GM10248 (cell line): ENCODE data around the gene AKIRIN2.

ENCODE experiments used
- CTCF ChIA-PET: fragments of 300-600 bp; sonication (Branson Sonifier 250); formaldehyde crosslinking; extraction: SDS; loops from one replicate; lab custom pipeline; 2021; ENCODE audit warnings: antibody characterized with exemption; lab: Yijun Ruan, JAX
- POLR2A ChIA-PET: fragments of 350-650 bp; sonication (Branson Sonifier 250); formaldehyde crosslinking; extraction: SDS; loops from one replicate; lab custom pipeline; 2020; ENCODE audit warnings: antibody characterized with exemption; lab: Yijun Ruan, JAX
- DNase-seq: peaks from one replicate; pipeline ENCODE4 v3.0.0; 2012; ENCODE audit errors: extremely low spot score
- TF ChIP-seq, protein P1 (sequence below): IDR thresholded peaks from 2 replicates; pipeline ENCODE4 v1.5.1; 2012; ENCODE audit warnings: mild to moderate bottlenecking, low read depth; ENCODE audit errors: extremely low read depth, missing control alignments, control extremely low read depth

Gene AKIRIN2

DNA sequence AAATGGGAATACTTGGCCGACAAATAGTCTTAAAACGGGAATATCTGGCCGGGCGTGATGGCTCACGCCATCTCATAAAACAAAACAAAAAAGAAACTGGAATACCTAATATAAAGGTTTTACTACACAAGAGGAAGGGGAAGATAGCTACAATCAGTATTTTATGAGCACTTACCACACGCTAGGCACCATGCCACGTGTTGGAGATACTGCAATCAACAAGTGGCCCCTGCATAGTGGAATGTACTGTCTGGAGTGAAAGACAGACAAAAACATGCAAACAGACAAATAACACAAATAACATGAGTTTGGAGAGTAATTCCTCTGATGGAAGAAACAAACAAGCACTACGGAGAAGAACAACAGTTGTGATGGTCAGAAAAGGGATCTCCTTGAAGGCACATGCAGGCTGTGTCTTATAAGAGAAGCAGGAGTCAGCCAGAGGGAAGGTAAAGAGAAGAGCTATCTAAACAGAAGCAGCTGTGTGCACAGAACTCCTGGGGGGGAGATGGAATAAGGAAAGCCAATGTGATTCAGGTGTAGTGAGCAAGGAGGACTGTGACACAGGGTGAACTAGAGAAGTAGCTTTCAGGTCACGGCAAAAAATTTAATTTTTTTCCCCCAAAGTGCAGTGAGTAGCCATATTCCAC is 39.1 kb upstream of the AKIRIN2 start:
- DNase-seq = no peak
- CTCF ChIA-PET = interaction anchor here (0.9 to 1.6 kb wide), 5 partner anchors 12 to 62 kb away, joined by 3 to 4 read pairs (median 3); no protein-coding TSS in a partner anchor
- TF ChIP-seq, protein P1, sequence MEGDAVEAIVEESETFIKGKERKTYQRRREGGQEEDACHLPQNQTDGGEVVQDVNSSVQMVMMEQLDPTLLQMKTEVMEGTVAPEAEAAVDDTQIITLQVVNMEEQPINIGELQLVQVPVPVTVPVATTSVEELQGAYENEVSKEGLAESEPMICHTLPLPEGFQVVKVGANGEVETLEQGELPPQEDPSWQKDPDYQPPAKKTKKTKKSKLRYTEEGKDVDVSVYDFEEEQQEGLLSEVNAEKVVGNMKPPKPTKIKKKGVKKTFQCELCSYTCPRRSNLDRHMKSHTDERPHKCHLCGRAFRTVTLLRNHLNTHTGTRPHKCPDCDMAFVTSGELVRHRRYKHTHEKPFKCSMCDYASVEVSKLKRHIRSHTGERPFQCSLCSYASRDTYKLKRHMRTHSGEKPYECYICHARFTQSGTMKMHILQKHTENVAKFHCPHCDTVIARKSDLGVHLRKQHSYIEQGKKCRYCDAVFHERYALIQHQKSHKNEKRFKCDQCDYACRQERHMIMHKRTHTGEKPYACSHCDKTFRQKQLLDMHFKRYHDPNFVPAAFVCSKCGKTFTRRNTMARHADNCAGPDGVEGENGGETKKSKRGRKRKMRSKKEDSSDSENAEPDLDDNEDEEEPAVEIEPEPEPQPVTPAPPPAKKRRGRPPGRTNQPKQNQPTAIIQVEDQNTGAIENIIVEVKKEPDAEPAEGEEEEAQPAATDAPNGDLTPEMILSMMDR = no peak
- POLR2A ChIA-PET = no interaction called here

DNA sequence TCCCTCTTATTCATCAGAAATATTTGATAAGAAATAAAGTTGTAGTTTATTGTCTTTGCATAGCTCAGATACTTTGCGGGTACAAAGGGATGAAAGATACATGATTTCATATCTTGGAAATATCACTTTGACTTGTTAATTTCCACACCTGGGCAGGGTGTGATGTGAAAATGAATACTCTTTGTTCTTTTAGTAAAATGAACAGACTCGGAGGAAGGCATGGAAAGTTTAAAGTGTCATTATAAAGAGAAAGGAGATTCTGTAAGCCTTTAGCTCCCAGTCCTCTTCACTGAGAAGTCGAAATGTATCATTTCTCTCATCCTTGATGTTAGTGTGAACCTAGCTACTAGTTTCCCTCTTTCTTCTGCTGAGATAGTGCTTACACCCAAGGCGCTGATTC is 36.7 kb upstream of the AKIRIN2 start:
- POLR2A ChIA-PET = no interaction called here
- CTCF ChIA-PET = interaction anchor here (1.0 to 1.7 kb wide), 4 partner anchors 9 to 138 kb away, joined by 3 to 4 read pairs (median 3); no protein-coding TSS in a partner anchor
- TF ChIP-seq, protein P1 = no peak
- no peak for DNase-seq

DNA sequence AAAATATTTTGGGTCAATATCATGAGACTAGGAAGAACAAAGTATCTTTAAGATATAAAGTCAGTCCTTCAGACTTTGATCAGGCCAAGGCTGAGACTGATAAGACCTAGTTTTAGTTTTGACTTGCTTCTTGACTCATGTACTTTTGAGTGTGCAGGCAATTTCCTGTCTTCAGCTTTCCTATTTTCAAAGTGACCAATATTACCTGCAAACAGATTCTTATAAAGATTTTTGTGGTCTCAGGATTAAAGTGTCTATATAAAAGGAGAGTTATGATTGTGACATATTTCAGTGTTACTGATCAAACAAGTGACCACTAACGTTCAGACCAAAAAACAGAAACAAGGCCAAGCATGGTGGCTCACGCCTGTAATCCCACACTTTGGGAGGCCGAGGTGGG is 36.0 kb upstream of the AKIRIN2 start:
- TF ChIP-seq, protein P1 = no peak
- no peak for DNase-seq
- ChIA-PET POLR2A (no interaction called here), CTCF (interaction anchor here (0.8 to 2.0 kb wide), 6 partner anchors 9 to 139 kb away, joined by 3 to 5 read pairs (median 3); no protein-coding TSS in a partner anchor)

DNA sequence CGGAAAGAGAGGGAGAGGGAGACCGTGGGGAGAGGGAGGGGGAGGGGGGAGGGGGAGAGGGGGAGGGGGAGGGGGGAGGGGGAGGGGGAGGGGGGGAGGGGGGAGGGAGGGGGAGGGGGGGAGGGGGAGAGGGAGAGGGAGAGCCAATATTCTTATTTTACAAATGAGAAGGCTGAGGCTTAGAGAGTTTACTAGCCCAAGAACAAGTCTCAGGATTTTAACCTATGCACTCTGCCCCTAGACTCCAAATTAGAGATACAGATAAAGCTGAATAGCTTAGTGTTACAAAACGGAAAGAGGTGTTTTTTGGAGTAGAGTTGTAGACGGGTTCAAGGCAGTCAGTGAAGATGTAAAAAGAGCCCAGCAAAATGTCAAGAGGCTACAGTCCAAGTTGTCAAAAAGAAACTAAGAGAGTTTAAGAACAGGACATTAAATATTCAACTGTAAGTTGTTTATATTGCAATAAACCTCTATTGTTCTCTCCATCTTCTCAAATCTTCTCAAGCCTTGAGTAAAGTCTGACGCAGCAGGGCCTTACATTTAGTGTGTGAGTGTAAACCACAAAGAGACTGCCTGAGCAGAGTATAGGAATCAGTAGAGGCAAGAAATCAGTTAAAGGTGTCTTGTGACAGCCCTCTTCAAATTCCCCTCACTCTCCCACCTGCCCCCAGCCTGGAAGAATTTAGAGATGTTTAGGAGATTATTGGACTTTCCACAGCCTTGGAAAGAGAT is 34.9 kb upstream of the AKIRIN2 start:
- TF ChIP-seq, protein P1 = no peak
- CTCF ChIA-PET = interaction anchor here (0.8 to 2.0 kb wide), 2 partner anchors 10 to 115 kb away, joined by 3 to 5 read pairs; no protein-coding TSS in a partner anchor
- no peak for DNase-seq
- POLR2A ChIA-PET = no interaction called here

DNA sequence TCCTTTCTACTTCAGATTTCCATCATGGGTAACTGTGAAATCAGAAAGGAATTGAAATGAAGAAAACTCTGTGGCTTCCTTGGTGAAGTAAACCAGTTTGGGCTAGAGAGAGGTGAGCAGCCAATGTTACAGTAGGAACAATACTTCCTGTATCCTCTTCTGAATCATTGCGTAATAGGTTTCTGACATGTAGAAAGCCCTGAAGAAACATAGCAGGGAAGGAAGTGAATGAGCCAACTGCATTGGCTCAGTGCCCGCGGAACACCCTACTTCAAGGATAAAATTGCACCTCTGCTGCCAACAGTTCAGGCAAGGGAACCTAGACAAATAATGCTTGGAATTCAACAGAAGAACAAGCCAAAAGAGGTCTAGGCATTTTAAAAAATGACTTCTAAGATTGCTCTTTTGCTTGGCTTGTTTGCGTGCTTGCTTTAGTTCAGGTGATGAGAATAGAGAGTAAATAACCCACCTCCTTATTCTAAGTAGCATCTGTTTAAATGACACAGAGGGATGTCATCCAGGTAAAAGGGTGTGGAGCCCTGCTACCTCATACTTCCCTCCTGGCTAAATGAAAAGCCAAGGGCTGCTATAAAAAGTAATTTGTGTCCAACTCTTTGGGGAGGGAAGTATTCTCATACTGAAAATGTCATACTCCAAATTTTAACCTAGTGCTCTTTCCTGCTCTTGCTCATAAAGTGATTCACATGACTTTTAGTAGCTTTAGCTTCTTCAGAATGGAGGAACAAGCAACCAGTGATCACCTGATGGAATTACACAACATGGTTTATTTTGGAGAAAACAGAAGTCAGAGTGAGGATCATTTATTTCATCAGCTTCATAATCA is 30.0 kb upstream of the AKIRIN2 start:
- TF ChIP-seq, protein P1 = no peak
- peak; percentile 50 for DNase-seq
- ChIA-PET CTCF (interaction anchor here (0.7 kb wide), 1 partner anchor 49 kb away, joined by 3 read pairs; no protein-coding TSS in a partner anchor), POLR2A (interaction anchor here (0.6 to 1.0 kb wide), 2 partner anchors 23 to 33 kb away, joined by 3 to 7 read pairs; no protein-coding TSS in a partner anchor)

DNA sequence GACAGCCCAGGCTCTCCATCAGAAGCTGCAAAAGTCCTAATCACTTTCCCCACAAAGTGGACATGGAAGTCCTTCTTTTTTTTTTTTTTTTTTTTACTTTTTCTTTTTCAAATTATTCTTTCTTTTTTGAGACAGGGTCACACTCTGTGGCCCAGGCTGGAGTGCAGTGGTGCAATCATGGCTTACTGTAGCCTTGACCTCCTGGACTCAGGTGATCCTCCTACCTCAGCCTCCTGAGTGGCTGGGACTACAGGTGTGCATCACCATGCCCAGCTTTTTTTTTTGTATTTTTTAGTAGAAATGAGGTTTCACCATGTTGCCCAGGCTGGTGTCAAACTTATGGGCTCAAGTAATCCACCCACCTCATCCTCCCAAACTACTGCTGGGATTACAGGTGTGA is 29.0 kb upstream of the AKIRIN2 start:
- TF ChIP-seq, protein P1 = no peak
- CTCF ChIA-PET = no interaction called here
- POLR2A ChIA-PET = no interaction called here
- no peak for DNase-seq
